HepG2 (cell line): ENCODE data around the gene LTK. TPM values are rescaled to one million over a fixed set of nuclear protein-coding genes. Genes with fewer than 3 reads are reported as not detected.

ENCODE experiments used
- ATRX ChIP-seq: sonication (generic); formaldehyde crosslinking; IDR thresholded peaks from 2 replicates; pipeline ENCODE4 v1.4.0; 2020; ENCODE audit warnings: missing genetic modification reagents, borderline replicate concordance
- BATF2 ChIP-seq: sonication (generic); formaldehyde crosslinking; IDR thresholded peaks from 2 replicates; pipeline ENCODE4 v1.8.0; 2022; ENCODE audit warnings: mild to moderate bottlenecking, missing genetic modification reagents, moderate library complexity
- CREB3 ChIP-seq: sonication (generic); formaldehyde crosslinking; IDR thresholded peaks from 2 replicates; pipeline ENCODE4 v1.5.0; 2020; ENCODE audit warnings: missing genetic modification reagents
- ETV5 ChIP-seq: IDR thresholded peaks from 2 replicates; pipeline ENCODE4 v1.6.1; 2018; ENCODE audit warnings: missing biosample characterization, missing genetic modification reagents, inconsistent platforms, borderline replicate concordance
- HIC2 ChIP-seq: sonication (generic); formaldehyde crosslinking; IDR thresholded peaks from 2 replicates; pipeline ENCODE4 v1.9.0; 2022; ENCODE audit warnings: low read depth, missing genetic modification reagents
- NFYB ChIP-seq: sonication (generic); formaldehyde crosslinking; IDR thresholded peaks from 2 replicates; pipeline ENCODE4 v1.4.0; 2020; ENCODE audit warnings: missing genetic modification reagents
- NR2F6 ChIP-seq, 2 experiments: IDR thresholded peaks; 2 replicates each; pipeline ENCODE4 v1.6.1; 2016; ENCODE audit warnings: antibody characterized with exemption in 1 of 2, mild to moderate bottlenecking in 1 of 2
- NRL ChIP-seq: sonication (generic); formaldehyde crosslinking; IDR thresholded peaks from 2 replicates; pipeline ENCODE4 v1.5.0; 2020; ENCODE audit warnings: missing genetic modification reagents, mild to moderate bottlenecking, moderate library complexity, borderline replicate concordance
- SIN3B ChIP-seq: fragments of 150-350 bp; IDR thresholded peaks from 2 replicates; pipeline ENCODE4 v1.6.1; 2014; ENCODE audit warnings: low read length
- TAF15 ChIP-seq: fragments of 200-400 bp; formaldehyde crosslinking; IDR thresholded peaks from one replicate; pipeline ENCODE4 v1.6.1; 2018; ENCODE audit warnings: mild to moderate bottlenecking, low read depth, low read length; ENCODE audit not compliant: poor library complexity, severe bottlenecking
- TARDBP ChIP-seq: sonication (generic); formaldehyde crosslinking; IDR thresholded peaks from 2 replicates; pipeline ENCODE4 v1.8.0; 2022; ENCODE audit warnings: mild to moderate bottlenecking, missing genetic modification reagents
- THAP8 ChIP-seq: sonication (generic); formaldehyde crosslinking; IDR thresholded peaks from 2 replicates; pipeline ENCODE4 v1.5.1; 2020; ENCODE audit warnings: missing genetic modification reagents, mild to moderate bottlenecking, borderline replicate concordance
- TMF1 ChIP-seq: sonication (generic); formaldehyde crosslinking; IDR thresholded peaks from 2 replicates; pipeline ENCODE4 v1.8.1; 2022; ENCODE audit warnings: low read depth, missing genetic modification reagents
- ZBTB3 ChIP-seq: sonication (generic); formaldehyde crosslinking; IDR thresholded peaks from 2 replicates; pipeline ENCODE4 v1.4.0; 2020; ENCODE audit warnings: low read depth, mild to moderate bottlenecking, moderate library complexity, missing genetic modification reagents, borderline replicate concordance
- ZNF614 ChIP-seq: IDR thresholded peaks from 2 replicates; pipeline ENCODE4 v1.6.1; 2018; ENCODE audit warnings: missing biosample characterization, missing genetic modification reagents, inconsistent platforms, borderline replicate concordance
- ZNF703 ChIP-seq: sonication (generic); formaldehyde crosslinking; IDR thresholded peaks from 2 replicates; pipeline ENCODE4 v1.5.1; 2020; ENCODE audit warnings: missing genetic modification reagents, mild to moderate bottlenecking, moderate library complexity, borderline replicate concordance
- ZNF740 ChIP-seq: sonication (generic); formaldehyde crosslinking; IDR thresholded peaks from 2 replicates; pipeline ENCODE4 v1.4.0; 2020; ENCODE audit warnings: missing genetic modification reagents
- ZNF75D ChIP-seq: sonication (generic); formaldehyde crosslinking; IDR thresholded peaks from 2 replicates; pipeline ENCODE4 v1.8.1; 2023; ENCODE audit warnings: missing genetic modification reagents, mild to moderate bottlenecking, borderline replicate concordance
- ZNF775 ChIP-seq: sonication (generic); formaldehyde crosslinking; IDR thresholded peaks from 2 replicates; pipeline ENCODE4 v1.4.0; 2020; ENCODE audit warnings: missing genetic modification reagents, mild to moderate bottlenecking, moderate library complexity, borderline replicate concordance
- ZSCAN9 ChIP-seq: IDR thresholded peaks from 2 replicates; pipeline ENCODE4 v1.6.1; 2016; ENCODE audit warnings: borderline replicate concordance
- polyA plus RNA-seq, 8 experiments: library from polyadenylated mRNA; depleted of rRNA in 3 of 8; stranded (reverse) in 7 of 8; unstranded in 1 of 8; fragments of >200 nt; fragmentation: Illumina TruSeq in 4 of 8; extraction: Trizol in 4 of 8; gene quantifications; 2 replicates each; pipeline versions ENCODE4 v1.2.1 to v1.2.3, GENCODE V29; 2011 to 2016; ENCODE audit warnings: low read depth in 4 of 8, missing spikeins in 1 of 8, mixed read lengths in 1 of 8; ENCODE audit not compliant: insufficient read depth in 1 of 8
- total RNA-seq, 5 experiments: library from RNA; depleted of rRNA; stranded (reverse); fragments of >200 nt; fragmentation: Illumina TruSeq; extraction: Trizol; gene quantifications; 2 replicates each; pipeline ENCODE4 v1.2.3, GENCODE V29; 2016; ENCODE audit warnings: low read depth in 1 of 5
- TF ChIP-seq, protein P1 (sequence below): sonication (generic); formaldehyde crosslinking; IDR thresholded peaks from 2 replicates; pipeline ENCODE4 v1.9.0; 2021; ENCODE audit warnings: missing genetic modification reagents, mild to moderate bottlenecking, borderline replicate concordance

The LTK gene
- total and polyA plus RNA-seq, 2 of the 13 experiments (the other 11 are each of a cell fraction or from before 2014, with no cell fraction given): 0.01 TPM; not detected in 1

DNA sequence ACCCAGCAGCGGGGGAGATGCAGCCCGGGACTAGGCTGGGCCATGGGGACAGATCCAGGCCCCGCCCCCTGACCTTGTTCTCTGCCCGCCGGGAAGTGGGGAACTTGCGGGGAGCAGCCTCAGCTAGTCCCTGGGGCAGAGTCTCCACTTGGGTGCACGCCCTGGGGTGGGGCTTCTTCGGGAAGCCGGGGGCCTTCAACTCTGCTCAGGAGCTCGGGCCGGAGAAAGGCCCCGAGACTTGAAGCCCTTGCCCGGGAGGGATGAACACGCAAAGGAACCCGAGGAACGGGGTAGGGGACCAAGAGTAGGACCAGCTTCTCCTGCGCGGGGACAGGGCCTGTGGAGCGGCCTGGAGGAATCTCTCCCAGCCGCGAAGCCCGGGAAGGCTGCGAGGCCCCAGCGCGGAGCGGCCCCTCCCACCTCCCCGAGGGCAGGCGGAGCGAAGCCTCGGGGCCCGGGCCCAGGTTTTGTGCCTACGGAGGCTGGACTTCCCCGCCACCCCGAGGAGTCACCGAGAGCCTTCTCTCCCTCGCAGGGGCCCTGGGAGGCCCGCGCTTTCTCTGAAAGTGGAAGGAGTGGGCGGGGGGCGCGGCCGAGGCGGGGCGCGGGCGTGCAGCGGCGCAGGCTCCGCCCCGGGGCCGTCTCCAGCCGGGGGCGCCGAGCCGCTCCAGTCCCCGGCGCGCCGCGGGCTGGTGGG is 20.3 kb downstream of the LTK start, which contains the start of gene ITPKA (continued):
- peak; percentile 47 for TF ChIP-seq TAF15
- TF ChIP-seq, protein P1, sequence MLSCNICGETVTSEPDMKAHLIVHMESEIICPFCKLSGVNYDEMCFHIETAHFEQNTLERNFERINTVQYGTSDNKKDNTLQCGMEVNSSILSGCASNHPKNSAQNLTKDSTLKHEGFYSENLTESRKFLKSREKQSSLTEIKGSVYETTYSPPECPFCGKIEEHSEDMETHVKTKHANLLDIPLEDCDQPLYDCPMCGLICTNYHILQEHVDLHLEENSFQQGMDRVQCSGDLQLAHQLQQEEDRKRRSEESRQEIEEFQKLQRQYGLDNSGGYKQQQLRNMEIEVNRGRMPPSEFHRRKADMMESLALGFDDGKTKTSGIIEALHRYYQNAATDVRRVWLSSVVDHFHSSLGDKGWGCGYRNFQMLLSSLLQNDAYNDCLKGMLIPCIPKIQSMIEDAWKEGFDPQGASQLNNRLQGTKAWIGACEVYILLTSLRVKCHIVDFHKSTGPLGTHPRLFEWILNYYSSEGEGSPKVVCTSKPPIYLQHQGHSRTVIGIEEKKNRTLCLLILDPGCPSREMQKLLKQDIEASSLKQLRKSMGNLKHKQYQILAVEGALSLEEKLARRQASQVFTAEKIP (CRISPR knock-in tag): no peak
- no peak for TF ChIP-seq ZNF740 (CRISPR knock-in tag)
- no peak for TF ChIP-seq ETV5 (CRISPR knock-in tag)
- TF ChIP-seq ZNF703 (CRISPR knock-in tag): peak; percentile 73; the same call in 1 of the 2 replicates
- no peak for TF ChIP-seq CREB3 (CRISPR knock-in tag)
- TF ChIP-seq TARDBP (CRISPR knock-in tag): peak; percentile 53; the same call in 1 of the 2 replicates
- TF ChIP-seq ZNF775: peak; percentile 83; the same call in 1 of the 2 replicates
- no peak for TF ChIP-seq ZNF75D (CRISPR knock-in tag)
- TF ChIP-seq ATRX (CRISPR knock-in tag): no peak
- peak; percentile 75; the same call in 1 of the 2 replicates for TF ChIP-seq NRL (CRISPR knock-in tag)
- TF ChIP-seq ZNF614 (CRISPR knock-in tag): peak; percentile 23; the same call in 1 of the 2 replicates
- TF ChIP-seq THAP8: 0 out of 2 replicates have a peak, but pooled peaks have one; percentile 57
- TF ChIP-seq ZSCAN9 (CRISPR knock-in tag): peak; percentile 72; the same call in 1 of the 2 replicates
- TF ChIP-seq SIN3B: no peak
- peak; percentile 18; the same call in 1 of the 2 replicates for TF ChIP-seq NR2F6 (IDR thresholded peaks at IDR 0.05)
- TF ChIP-seq NR2F6 (CRISPR knock-in tag; IDR thresholded peaks at IDR 0.05): no peak
- TF ChIP-seq TMF1 (CRISPR knock-in tag): no peak
- no peak for TF ChIP-seq BATF2 (CRISPR knock-in tag)
- 0 out of 2 replicates have a peak, but pooled peaks have one; percentile 42 for TF ChIP-seq HIC2 (CRISPR knock-in tag)
- no peak for TF ChIP-seq NFYB (CRISPR knock-in tag)
- peak; percentile 56; the same call in 1 of the 2 replicates for TF ChIP-seq ZBTB3 (CRISPR knock-in tag)
